ENCODE data around the gene AFF3.

GRCh38 chr2:99593692-99594427, 548.5 kb downstream of the AFF3 start:
- TF ChIP-seq, protein P1, sequence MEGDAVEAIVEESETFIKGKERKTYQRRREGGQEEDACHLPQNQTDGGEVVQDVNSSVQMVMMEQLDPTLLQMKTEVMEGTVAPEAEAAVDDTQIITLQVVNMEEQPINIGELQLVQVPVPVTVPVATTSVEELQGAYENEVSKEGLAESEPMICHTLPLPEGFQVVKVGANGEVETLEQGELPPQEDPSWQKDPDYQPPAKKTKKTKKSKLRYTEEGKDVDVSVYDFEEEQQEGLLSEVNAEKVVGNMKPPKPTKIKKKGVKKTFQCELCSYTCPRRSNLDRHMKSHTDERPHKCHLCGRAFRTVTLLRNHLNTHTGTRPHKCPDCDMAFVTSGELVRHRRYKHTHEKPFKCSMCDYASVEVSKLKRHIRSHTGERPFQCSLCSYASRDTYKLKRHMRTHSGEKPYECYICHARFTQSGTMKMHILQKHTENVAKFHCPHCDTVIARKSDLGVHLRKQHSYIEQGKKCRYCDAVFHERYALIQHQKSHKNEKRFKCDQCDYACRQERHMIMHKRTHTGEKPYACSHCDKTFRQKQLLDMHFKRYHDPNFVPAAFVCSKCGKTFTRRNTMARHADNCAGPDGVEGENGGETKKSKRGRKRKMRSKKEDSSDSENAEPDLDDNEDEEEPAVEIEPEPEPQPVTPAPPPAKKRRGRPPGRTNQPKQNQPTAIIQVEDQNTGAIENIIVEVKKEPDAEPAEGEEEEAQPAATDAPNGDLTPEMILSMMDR (conservative IDR thresholded peaks at IDR 0.05; ENCODE audit: low read depth, low read length): no peak
- no peak for TF ChIP-seq CEBPB (IDR thresholded peaks at IDR 0.05; ENCODE audit: low read depth, low read length)
- TF ChIP-seq POLR2A (IDR thresholded peaks at IDR 0.05; ENCODE audit: low read depth, low read length): no peak
- TF ChIP-seq MXI1 (IDR thresholded peaks at IDR 0.05; ENCODE audit: borderline replicate concordance, low read depth, low read length): no peak

Data from IMR-90 (cell line).